ENCODE measurements around the gene TRRAP. TPM values are rescaled to one million over a fixed set of nuclear protein-coding genes. Genes with fewer than 3 reads are reported as not detected.

TRRAP gene
- total and polyA plus RNA-seq, 2 of the 4 experiments (the other 2 are of a cell fraction), result 12.5 to 18.1 TPM

DNA sequence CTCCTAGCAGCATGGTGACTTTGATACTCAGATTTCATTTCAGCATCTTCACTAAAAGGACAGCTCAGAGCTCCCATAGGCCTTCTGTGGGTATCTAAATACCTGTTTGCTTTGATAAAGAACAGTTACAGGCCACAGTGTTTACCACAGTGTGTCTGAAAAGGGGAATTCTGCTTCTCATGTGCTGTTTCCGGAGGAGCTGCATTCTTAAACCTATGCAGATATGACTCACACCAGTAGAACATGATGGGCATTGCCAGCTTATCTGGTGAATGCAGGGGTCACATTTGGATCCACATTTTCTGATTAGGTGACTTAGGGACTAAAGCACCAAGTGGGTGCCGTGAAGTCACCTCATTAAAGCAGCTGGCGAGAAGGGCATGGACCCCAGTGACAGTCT, 52.6 kb downstream of the TRRAP start:
- dilution Hi-C loops (cut with HindIII; ENCODE audit: low sequenced_read_pairs, unreplicated experiment) (no loop called here), in situ Hi-C loops (cut with MboI; ENCODE audit: low sequenced_read_pairs) (loop anchor here (5.0 kb wide), 1 partner anchor 46 kb away; no protein-coding TSS in a partner anchor), intact Hi-C loops (cut with micrococcal nuclease) (no loop called here)
- Histone ChIP-seq H2AFZ (replicated peaks; ENCODE audit: low read length, poor library complexity) (no peak overlapping the region), H2BK5ac (ENCODE audit: low read depth, low read length, poor library complexity, severe bottlenecking) (no peak overlapping the region), H2BK15ac (ENCODE audit: low read depth, low read length) (no peak overlapping the region), H4K91ac (ENCODE audit: insufficient read depth, low read depth, low read length) (no peak overlapping the region), H3K56ac (ENCODE audit: extremely low read depth, insufficient read depth, low read length) (no peak overlapping the region), H3K4me2 (ENCODE audit: low read depth, low read length) (no peak overlapping the region), H3K9ac (ENCODE audit: low read depth, low read length) (no peak overlapping the region), H4K20me1 (ENCODE audit: insufficient read depth, low read length) (no peaks in the 10 kb centered on the region; the same call in 1 of the 2 replicates), H3K23ac (ENCODE audit: low read depth, low read length) (no peak overlapping the region), H2AK5ac (ENCODE audit: low read depth, low read length) (no peak overlapping the region), H3K9me3 (ENCODE audit: control insufficient read depth, insufficient read depth, low read length) (no peaks in the 10 kb centered on the region), H4K8ac (ENCODE audit: low read depth in 2 of 2, low read length in 2 of 2) (no peak overlapping the region), H4K5ac (ENCODE audit: low read depth, low read length) (no peak overlapping the region), H3K4me3 (ENCODE audit: insufficient read depth, low read depth, low read length) (no peak overlapping the region), H3K4ac (ENCODE audit: low read depth, low read length) (no peak overlapping the region), H3K4me1 (ENCODE audit: control insufficient read depth, insufficient read depth, low read length) (no peaks in the 10 kb centered on the region; the same call in 1 of the 2 replicates), H3K36me3 (ENCODE audit: control insufficient read depth, insufficient read depth, low read length) (peaks cover 56% of the 10 kb centered on the region), H3K79me1 (ENCODE audit: low read depth in 1 of 2, low read length in 2 of 2) (peaks cover 3 to 6% of the 10 kb centered on the region in 2 experiments; a peak in 3 of 4 replicates), H3K27me3 (ENCODE audit: control insufficient read depth, insufficient read depth, low read length) (no peaks in the 10 kb centered on the region), H3K9me1 (ENCODE audit: insufficient read depth, low read length) (no peaks in the 10 kb centered on the region), H2BK120ac (ENCODE audit: low read depth, low read length) (no peak overlapping the region), H3K18ac (ENCODE audit: low read depth, low read length) (no peak overlapping the region), H3K14ac (replicated peaks; ENCODE audit: low read depth, low read length) (no peak overlapping the region), H3K27ac (ENCODE audit: insufficient read depth, low read length) (no peak overlapping the region), H2BK20ac (ENCODE audit: low read depth, low read length) (no peak overlapping the region), H2AK9ac (replicated peaks; ENCODE audit: low read depth, low read length, poor library complexity) (no peak overlapping the region)
- no peak for ATAC-seq (ENCODE audit: low read depth)
- no peak for TF ChIP-seq MAZ (IDR thresholded peaks at IDR 0.05; ENCODE audit: borderline replicate concordance, low read depth, low read length)
- peak; percentile 34 for DNase-seq
- no TSS peak for BruUV-seq (replicated peaks)
- ChIA-PET POLR2A (ENCODE audit: unreplicated experiment) (no interaction called here), CTCF (interaction anchor here (0.5 kb wide), 1 partner anchor 203 kb away, joined by 5 read pairs; no protein-coding TSS in a partner anchor)
- WGBS, 2 experiments (ENCODE audit: extremely low coverage in 2 of 2, insufficient read length in 1 of 2), result 100% methylated on average over 1 of the region's 3 CpGs; no CpG with 5 or more reads in 1 of the 2 experiments
